T-helper 2 cell treated with Interferon-gamma antibody and Interleukin-4, amounts not matched to agents 5 μg/mL and 100 μg/mL, for 36 hours (primary cell): ENCODE data around the gene CCDC138.

Experiments
- DNase-seq: peaks from one replicate; pipeline ENCODE4 v3.0.0; 2021; ENCODE audit warnings: low spot score
- H3K27ac Mint-ChIP-seq: one replicate; pipeline ENCODE4 v1.8.0; 2021; ENCODE audit warnings: mild to moderate bottlenecking, mixed read lengths
- H3K27me3 Mint-ChIP-seq: one replicate; pipeline ENCODE4 v1.8.0; 2021; ENCODE audit warnings: low read depth, mixed read lengths
- H3K36me3 Mint-ChIP-seq: one replicate; pipeline ENCODE4 v1.8.0; 2021; ENCODE audit warnings: low read depth, mixed read lengths
- H3K4me1 Mint-ChIP-seq: one replicate; pipeline ENCODE4 v1.8.0; 2021; ENCODE audit warnings: low read depth, mixed read lengths
- H3K4me3 Mint-ChIP-seq: one replicate; pipeline ENCODE4 v1.8.0; 2022; ENCODE audit warnings: mild to moderate bottlenecking, moderate library complexity, mixed read lengths
- H3K9me3 Mint-ChIP-seq: one replicate; pipeline ENCODE4 v1.8.0; 2021; ENCODE audit warnings: mixed read lengths

CCDC138 gene

GRCh38 chr2:108923019-108923700 is 136.6 kb downstream of the CCDC138 start:
- Mint-ChIP-seq H3K4me1 (no peaks in the 10 kb centered on the region), H3K36me3 (no peaks in the 10 kb centered on the region), H3K27ac (no peak overlapping the region), H3K9me3 (no peaks in the 10 kb centered on the region), H3K4me3 (no peak overlapping the region), H3K27me3 (no peaks in the 10 kb centered on the region)
- DNase-seq = no peak

GRCh38 chr2:108923736-108924579 is 137.4 kb downstream of the CCDC138 start:
- Mint-ChIP-seq H3K9me3 (no peaks in the 10 kb centered on the region), H3K27me3 (no peaks in the 10 kb centered on the region), H3K4me3 (no peak overlapping the region), H3K36me3 (no peaks in the 10 kb centered on the region), H3K4me1 (no peaks in the 10 kb centered on the region), H3K27ac (no peak overlapping the region)
- DNase-seq = no peak

GRCh38 chr2:108924580-108925251 is 138.1 kb downstream of the CCDC138 start:
- Mint-ChIP-seq H3K4me3 (no peak overlapping the region), H3K9me3 (no peaks in the 10 kb centered on the region), H3K36me3 (no peaks in the 10 kb centered on the region), H3K27me3 (no peaks in the 10 kb centered on the region), H3K4me1 (no peaks in the 10 kb centered on the region), H3K27ac (no peak overlapping the region)
- DNase-seq = no peak

DNA sequence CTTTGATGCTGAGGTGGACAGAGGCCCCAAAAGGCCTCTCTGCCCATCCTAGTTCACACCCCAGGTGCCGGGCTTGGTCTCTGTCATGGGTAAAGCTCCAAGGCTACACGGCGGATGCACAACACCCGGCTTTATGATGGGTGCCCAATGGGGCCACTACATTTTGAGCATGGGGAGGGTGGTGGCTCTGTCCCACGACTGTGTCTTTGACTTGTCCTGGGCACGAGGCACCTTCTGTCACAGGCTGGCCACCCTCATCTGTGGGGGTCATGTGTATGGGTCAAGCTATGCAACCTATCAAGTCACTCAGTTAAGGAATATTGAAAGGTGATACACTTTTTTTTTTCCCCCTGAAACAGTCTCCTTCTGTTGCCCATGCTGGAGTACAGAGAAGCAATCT is 138.7 kb downstream of the CCDC138 start:
- no peaks in the 10 kb centered on the region for H3K9me3 Mint-ChIP-seq
- H3K27me3 Mint-ChIP-seq = no peaks in the 10 kb centered on the region
- no peak overlapping the region for H3K4me3 Mint-ChIP-seq
- no peaks in the 10 kb centered on the region for H3K4me1 Mint-ChIP-seq
- H3K36me3 Mint-ChIP-seq = no peaks in the 10 kb centered on the region
- no peak for DNase-seq
- no peak overlapping the region for H3K27ac Mint-ChIP-seq

DNA sequence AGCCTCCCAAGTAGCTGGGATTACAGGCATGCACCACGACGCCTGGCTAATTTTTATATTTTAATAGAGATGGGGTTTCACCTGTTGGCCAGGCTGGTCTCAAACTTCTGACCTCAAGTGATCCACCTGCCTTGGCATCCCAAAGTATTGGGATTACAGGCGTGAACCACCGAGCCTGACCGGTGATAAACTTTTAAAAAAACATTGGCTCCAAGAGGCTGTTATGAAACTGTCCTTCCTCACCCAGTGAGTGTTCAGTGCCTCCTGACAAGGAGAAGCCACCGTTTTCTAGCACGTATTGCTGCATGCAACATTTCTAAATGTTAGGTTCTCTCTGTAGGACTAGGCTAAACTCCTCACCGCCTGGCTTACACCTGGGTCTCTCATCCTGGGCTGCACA is 139.2 kb downstream of the CCDC138 start:
- H3K36me3 Mint-ChIP-seq = no peaks in the 10 kb centered on the region
- no peaks in the 10 kb centered on the region for H3K4me1 Mint-ChIP-seq
- H3K4me3 Mint-ChIP-seq = no peak overlapping the region
- H3K27me3 Mint-ChIP-seq = no peaks in the 10 kb centered on the region
- H3K27ac Mint-ChIP-seq = no peak overlapping the region
- no peaks in the 10 kb centered on the region for H3K9me3 Mint-ChIP-seq
- no peak for DNase-seq
